Mucosa of descending colon (tissue), 3 donors: ENCODE measurements around the gene BACH1. TPM values are rescaled to one million over a fixed set of nuclear protein-coding genes. Genes with fewer than 3 reads are reported as not detected.
"Not testable (repeated sequence)": the region's sequence is repeated elsewhere in the genome, so short reads cannot be mapped to it uniquely, and the experiment has no call there.

Source experiments
- ATAC-seq: fragments of 200-7000 bp; cut with Tn5 transposase; one replicate; pipeline ENCODE4 v1.9.1; 2020; ENCODE audit warnings: mild to moderate bottlenecking, moderate library complexity
- DNase-seq, 3 donors: peaks; one replicate each; pipeline ENCODE4 v3.0.0-alpha.2; 2020
- H3K36me3 ChIP-seq: fragments of 200-600 bp; one replicate; pipeline ENCODE4 v1.8.0; 2021; ENCODE audit warnings: low read depth, mild to moderate bottlenecking
- H3K4me1 ChIP-seq: fragments of 200-600 bp; one replicate; pipeline ENCODE4 v1.8.0; 2021; ENCODE audit warnings: low read depth, mild to moderate bottlenecking
- H3K4me3 ChIP-seq: fragments of 200-600 bp; one replicate; pipeline ENCODE4 v1.8.0; 2021; ENCODE audit warnings: mild to moderate bottlenecking
- H3K9me3 ChIP-seq: fragments of 200-600 bp; one replicate; pipeline ENCODE4 v1.8.0; 2021; ENCODE audit warnings: mild to moderate bottlenecking
- intact Hi-C, 2 donors: fragments of 100-400 bp; cut with DNase I in 1 of 2; cut with micrococcal nuclease in 1 of 2; formaldehyde crosslinking; loops; one replicate each; pipeline versions ENCODE4 v1.11.0 to v1.11.1; 2022; cut with DNase I, micrococcal nuclease
- long read RNA-seq, 2 donors: library from polyadenylated mRNA; unstranded; transcript quantifications; one replicate each; pipeline ENCODE4 v2.0.0, GENCODE V29; 2019 to 2021
- total RNA-seq, 3 donors: library from RNA; stranded (reverse); fragmentation: NEBNext Ultra II Directional in 2 of 3; extraction: Animal tissue kit (Norgen Biotek cat#: 25700) in 2 of 3; gene quantifications; one replicate each; pipeline versions ENCODE4 v1.2.1 to v1.2.4, GENCODE V29; 2021 to 2023
- TF ChIP-seq, protein P1 (sequence below): fragments of 200-600 bp; IDR thresholded peaks from one replicate; pipeline ENCODE4 v1.8.0; 2022; ENCODE audit warnings: antibody characterized with exemption, mild to moderate bottlenecking
- donor health status: DM: no; HTN: no; CAD: no; lungs with moderate emphysema.
- donor health status: DM: no; HTN: no; CAD: no.
- donor health status: DM: no; HTN: yes; CAD: no.

BACH1 gene
- 100 to 1,000 TPM in 1 of 3 donors, 10 to 100 TPM in 2; 54.0 to 107 (median 57.2) TPM for total RNA-seq
- long read RNA-seq, donor 1, full-length matches to known transcripts: 16 of 31 reads
- long read RNA-seq, donor 1, partial matches to known transcripts: 6 of 31 reads
- long read RNA-seq, donor 1, other reads (novel, unspliced or antisense): 9 of 31 reads
- long read RNA-seq, donor 2, partial matches to known transcripts: 4 of 7 reads
- long read RNA-seq, donor 2, other reads (novel, unspliced or antisense): 3 of 7 reads

GRCh38 chr21:29298348-29299045, at the start of gene BACH1:
Gene BACH1 (plus strand): TSS chr21:29298922. CDS start chr21:29321281, 22,359 bp downstream.
- H3K9me3 ChIP-seq: no peaks in the 10 kb centered on the region
- ATAC-seq: peak; percentile 91
- peak; percentile 92 to 94 (median 93) for DNase-seq
- intact Hi-C loops: no loop called here
- no peaks in the 10 kb centered on the region for H3K36me3 ChIP-seq
- peak within 1 kb of the TSS; percentile 86 for H3K4me3 ChIP-seq
- TF ChIP-seq, protein P1, sequence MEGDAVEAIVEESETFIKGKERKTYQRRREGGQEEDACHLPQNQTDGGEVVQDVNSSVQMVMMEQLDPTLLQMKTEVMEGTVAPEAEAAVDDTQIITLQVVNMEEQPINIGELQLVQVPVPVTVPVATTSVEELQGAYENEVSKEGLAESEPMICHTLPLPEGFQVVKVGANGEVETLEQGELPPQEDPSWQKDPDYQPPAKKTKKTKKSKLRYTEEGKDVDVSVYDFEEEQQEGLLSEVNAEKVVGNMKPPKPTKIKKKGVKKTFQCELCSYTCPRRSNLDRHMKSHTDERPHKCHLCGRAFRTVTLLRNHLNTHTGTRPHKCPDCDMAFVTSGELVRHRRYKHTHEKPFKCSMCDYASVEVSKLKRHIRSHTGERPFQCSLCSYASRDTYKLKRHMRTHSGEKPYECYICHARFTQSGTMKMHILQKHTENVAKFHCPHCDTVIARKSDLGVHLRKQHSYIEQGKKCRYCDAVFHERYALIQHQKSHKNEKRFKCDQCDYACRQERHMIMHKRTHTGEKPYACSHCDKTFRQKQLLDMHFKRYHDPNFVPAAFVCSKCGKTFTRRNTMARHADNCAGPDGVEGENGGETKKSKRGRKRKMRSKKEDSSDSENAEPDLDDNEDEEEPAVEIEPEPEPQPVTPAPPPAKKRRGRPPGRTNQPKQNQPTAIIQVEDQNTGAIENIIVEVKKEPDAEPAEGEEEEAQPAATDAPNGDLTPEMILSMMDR: no peak
- peaks cover 45% of the 10 kb centered on the region for H3K4me1 ChIP-seq

GRCh38 chr21:29249289-29249688, 49.4 kb upstream of the BACH1 start:
- H3K4me3 ChIP-seq, DNase-seq, H3K9me3 ChIP-seq, ATAC-seq, intact Hi-C loops, H3K36me3 ChIP-seq, H3K4me1 ChIP-seq: not testable (repeated sequence)

- ATAC-seq (no peak), DNase-seq (no peak)
- no peaks in the 10 kb centered on the region for H3K36me3 ChIP-seq
- H3K4me1 ChIP-seq: no peaks in the 10 kb centered on the region
- intact Hi-C loops: no loop called here
- no peak overlapping the region for H3K4me3 ChIP-seq
- peaks cover 9% of the 10 kb centered on the region for H3K9me3 ChIP-seq
- TF ChIP-seq, protein P1: no peak
Measured at GRCh38 chr21:29250636-29251035, 48.1 kb upstream of the BACH1 start.

DNA sequence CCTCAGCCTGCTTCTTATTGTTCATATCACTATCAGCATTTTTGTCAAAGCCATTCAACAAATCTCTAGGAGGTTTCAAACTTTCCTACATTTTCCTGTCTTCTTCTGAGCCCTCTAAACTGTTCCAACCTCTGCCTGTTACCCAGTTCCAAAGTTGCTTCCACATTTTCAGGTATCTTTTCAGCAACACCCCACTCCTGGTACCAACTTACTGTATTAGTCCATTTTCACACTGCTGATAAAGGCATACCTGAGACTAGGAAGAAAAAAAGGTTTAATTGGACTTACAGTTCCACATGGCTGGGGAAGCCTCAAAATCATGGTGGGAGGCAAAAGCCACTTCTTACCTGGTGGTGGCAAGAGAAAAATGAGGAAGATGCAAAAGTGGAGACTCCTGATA, 44.9 kb upstream of the BACH1 start:
- DNase-seq, H3K9me3 ChIP-seq, H3K4me3 ChIP-seq, intact Hi-C loops, H3K4me1 ChIP-seq, H3K36me3 ChIP-seq, ATAC-seq: not testable (repeated sequence)

- ATAC-seq (no peak), DNase-seq (no peak)
- Histone ChIP-seq H3K9me3 (peaks cover 9% of the 10 kb centered on the region), H3K4me1 (no peaks in the 10 kb centered on the region), H3K36me3 (no peaks in the 10 kb centered on the region), H3K4me3 (no peak overlapping the region)
- TF ChIP-seq, protein P1: no peak
- intact Hi-C loops: no loop called here
Measured at GRCh38 chr21:29254550-29254949, 44.2 kb upstream of the BACH1 start.

GRCh38 chr21:29256126-29256910, 42.4 kb upstream of the BACH1 start:
- H3K9me3 ChIP-seq: peaks cover 9% of the 10 kb centered on the region
- intact Hi-C loops: no loop called here
- H3K36me3 ChIP-seq: no peaks in the 10 kb centered on the region
- TF ChIP-seq, protein P1: no peak
- ATAC-seq (no peak), DNase-seq (no peak)
- no peaks in the 10 kb centered on the region for H3K4me1 ChIP-seq
- H3K4me3 ChIP-seq: no peak overlapping the region
